B cell (primary cell): ENCODE measurements around the gene DAZAP1. TPM values are rescaled to one million over a fixed set of nuclear protein-coding genes. Genes with fewer than 3 reads are reported as not detected.

Experiments used
- ATAC-seq: fragments of 200-7000 bp; cut with Tn5 transposase; one replicate; pipeline ENCODE4 v1.10.0; 2021; ENCODE audit warnings: low read depth, mild to moderate bottlenecking, moderate number of reproducible peaks, moderate library complexity
- CTCF ChIA-PET: fragments of 350-600 bp; sonication (Branson Sonifier 250); formaldehyde crosslinking; loops from one replicate; lab custom pipeline; 2021; ENCODE audit warnings: antibody characterized with exemption, inconsistent platforms; lab: Charles Lee
- POLR2A ChIA-PET: fragments of 350-600 bp; sonication (Branson Sonifier 250); formaldehyde crosslinking; loops from one replicate; lab custom pipeline; 2021; ENCODE audit warnings: antibody characterized with exemption; lab: Charles Lee
- DNase-seq: peaks from one replicate; pipeline ENCODE4 v3.0.0; 2013
- H2AFZ ChIP-seq: 2 replicates; pipeline ENCODE4 v1.6.1; 2012; ENCODE audit warnings: mild to moderate bottlenecking, low read depth, low read length; ENCODE audit not compliant: insufficient read depth, poor library complexity, severe bottlenecking
- H3K27ac ChIP-seq, 2 donors: 1 replicate in 1 of 2; 2 replicates in 1 of 2; pipeline ENCODE4 v1.5.1; 2012 to 2013; ENCODE audit warnings: low read length in 2 of 2, mild to moderate bottlenecking in 2 of 2, moderate library complexity in 1 of 2
- H3K27me3 ChIP-seq, 4 experiments: fragments of 200-600 bp in 1 of 4; sonication (generic) in 1 of 4; replicated peaks in 1 of 4; 1 replicate in 2 of 4; 2 replicates in 2 of 4; pipeline versions ENCODE4 v1.6.1 to v1.7.0; 2013 to 2016; ENCODE audit warnings: low read length in 3 of 4, mild to moderate bottlenecking in 2 of 4, mixed read lengths in 1 of 4, moderate library complexity in 1 of 4; ENCODE audit not compliant: insufficient read depth in 4 of 4, control insufficient read depth in 3 of 4; ENCODE audit errors: control extremely low read depth in 1 of 4
- H3K36me3 ChIP-seq, 2 experiments: replicated peaks in 1 of 2; 1 replicate in 1 of 2; 2 replicates in 1 of 2; pipeline versions ENCODE4 v1.6.1 to v1.7.1; 2013; ENCODE audit warnings: low read length in 1 of 2; ENCODE audit not compliant: insufficient read depth in 2 of 2, control insufficient read depth in 1 of 2; ENCODE audit errors: control extremely low read depth in 1 of 2, extremely low read depth in 1 of 2
- H3K4me1 ChIP-seq, 2 donors: fragments of 200-600 bp in 1 of 2; sonication (generic) in 1 of 2; 1 replicate in 1 of 2; 2 replicates in 1 of 2; pipeline versions ENCODE4 v1.5.1 to v1.6.1; 2013 to 2017; ENCODE audit warnings: low read length in 2 of 2; ENCODE audit not compliant: control insufficient read depth in 2 of 2, insufficient read depth in 2 of 2
- H3K4me2 ChIP-seq: replicated peaks from 2 replicates; pipeline ENCODE3; 2012; ENCODE audit warnings: mild to moderate bottlenecking, low read depth, low read length; ENCODE audit not compliant: poor library complexity, severe bottlenecking
- H3K4me3 ChIP-seq, 5 experiments: fragments of 200-600 bp in 1 of 5; sonication (generic) in 1 of 5; 1 replicate in 3 of 5; 2 replicates in 2 of 5; pipeline versions ENCODE4 v1.5.1 to v1.7.0; 2011 to 2016; ENCODE audit warnings: low read length in 4 of 5, mild to moderate bottlenecking in 4 of 5, low read depth in 2 of 5, control low read depth in 1 of 5, moderate library complexity in 1 of 5; ENCODE audit not compliant: insufficient read depth in 1 of 5; ENCODE audit errors: control extremely low read depth in 1 of 5, extremely low read depth in 1 of 5
- H3K79me2 ChIP-seq: fragments of 200-600 bp; sonication (generic); one replicate; pipeline ENCODE4 v1.6.0; 2016; ENCODE audit warnings: low read length; ENCODE audit not compliant: control insufficient read depth, insufficient read depth
- H3K9ac ChIP-seq: fragments of 200-600 bp; sonication (generic); 2 replicates; pipeline ENCODE4 v1.6.1; 2017; ENCODE audit warnings: mild to moderate bottlenecking, low read length, moderate library complexity
- H3K9me3 ChIP-seq, 3 donors: one replicate each; pipeline versions ENCODE4 v1.6.1 to v1.7.1; 2013; ENCODE audit warnings: low read length in 2 of 3; ENCODE audit not compliant: control insufficient read depth in 2 of 3, insufficient read depth in 1 of 3; ENCODE audit errors: control extremely low read depth in 1 of 3
- H4K20me1 ChIP-seq: 2 replicates; pipeline ENCODE4 v1.6.0; 2012; ENCODE audit warnings: mild to moderate bottlenecking, low read length; ENCODE audit not compliant: insufficient read depth, control insufficient read depth, poor library complexity, severe bottlenecking
- H3K27ac Mint-ChIP-seq: one replicate; pipeline ENCODE4 v1.8.0; 2021; ENCODE audit warnings: mixed read lengths
- H3K27me3 Mint-ChIP-seq: one replicate; pipeline ENCODE4 v1.8.0; 2021; ENCODE audit warnings: mixed read lengths
- H3K4me1 Mint-ChIP-seq: one replicate; pipeline ENCODE4 v1.8.0; 2021; ENCODE audit warnings: mixed read lengths
- H3K4me3 Mint-ChIP-seq: one replicate; pipeline ENCODE4 v1.8.0; 2021; ENCODE audit warnings: mixed read lengths
- H3K9me3 Mint-ChIP-seq: one replicate; pipeline ENCODE4 v1.8.0; 2022; ENCODE audit warnings: mixed read lengths; ENCODE audit not compliant: insufficient read depth
- EZH2 ChIP-seq: IDR thresholded peaks from 2 replicates; pipeline ENCODE4 v1.6.1; 2012; ENCODE audit warnings: borderline replicate concordance, low read depth, mild to moderate bottlenecking, moderate library complexity, low read length; ENCODE audit not compliant: insufficient read depth, poor library complexity, severe bottlenecking
- WGBS: methylation state at CpG from one replicate; pipeline ENCODE4 v1.1.5; 2013; ENCODE audit warnings: missing lambda C conversion rate; ENCODE audit not compliant: insufficient coverage; 5-methylcytosine and 5-hydroxymethylcytosine counted together
- intact Hi-C: fragments of 100-400 bp; cut with micrococcal nuclease; formaldehyde crosslinking; loops from one replicate; pipeline ENCODE4 v1.10.0; 2022
- polyA plus RNA-seq: library from polyadenylated mRNA; depleted of rRNA; stranded (reverse); fragments of >200 nt; gene quantifications from 2 replicates; pipeline ENCODE4 v1.2.3, GENCODE V29; 2012
- total RNA-seq, 2 donors: library from RNA; stranded (reverse); fragments of 120-200 nt in 1 of 2; gene quantifications; 1 replicate in 1 of 2; 2 replicates in 1 of 2; pipeline versions ENCODE4 v1.2.3 to v1.2.4, GENCODE V29; 2013 to 2022
- TF ChIP-seq, protein P1 (sequence below): fragments of 200-600 bp; IDR thresholded peaks from one replicate; pipeline ENCODE4 v1.8.0; 2022; ENCODE audit warnings: antibody characterized with exemption, mild to moderate bottlenecking

The DAZAP1 gene
- total and polyA plus RNA-seq, 2 donors (not counting 1 experiment from before 2014, with no cell fraction given), result 54.8 to 125 TPM

DNA sequence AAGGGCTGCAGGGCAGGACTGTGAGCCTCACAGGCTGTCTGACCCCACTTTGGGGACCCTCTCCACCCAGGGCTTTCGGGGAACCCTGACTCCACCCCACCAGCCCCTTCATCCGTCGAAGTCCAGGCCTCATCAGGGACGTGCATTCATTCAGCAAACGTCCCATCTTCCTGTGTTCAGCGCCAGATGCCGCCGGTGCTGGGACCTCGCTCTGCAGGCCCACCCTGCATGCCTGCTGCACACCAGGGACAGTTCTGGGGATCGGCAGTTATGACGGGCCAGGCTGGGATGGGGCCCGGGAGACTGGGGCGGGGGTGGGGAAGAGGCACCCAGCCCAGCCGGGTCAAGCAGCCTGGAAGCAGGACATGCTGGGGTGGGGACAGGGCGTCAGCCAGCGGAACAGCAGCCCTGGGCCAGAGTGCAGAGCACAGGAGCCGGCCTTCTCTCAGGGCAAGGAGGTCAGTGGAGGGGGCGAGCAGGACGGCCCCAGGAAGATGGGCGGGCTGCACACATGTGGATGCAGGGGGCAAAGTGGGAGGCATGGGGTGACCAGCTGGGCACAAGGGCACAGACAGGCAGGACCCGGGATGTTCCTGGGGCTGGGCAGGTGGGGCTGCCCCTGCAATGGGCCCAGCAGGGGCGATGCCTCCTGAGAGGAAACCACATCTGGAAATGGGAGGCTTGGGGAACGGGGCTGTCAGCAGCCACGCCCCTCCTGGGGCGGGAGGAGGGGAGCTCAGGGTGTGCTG lies 11.2 kb upstream of the DAZAP1 start:
- no peaks in the 10 kb centered on the region for H3K27me3 Mint-ChIP-seq
- POLR2A ChIA-PET, result no interaction called here
- H3K9me3 Mint-ChIP-seq, result no peaks in the 10 kb centered on the region
- Histone ChIP-seq H3K9ac (no peak overlapping the region), H4K20me1 (no peaks in the 10 kb centered on the region), H3K4me3 (no peak overlapping the region), H3K27ac (no peak overlapping the region), H3K4me2 (no peak overlapping the region), H3K36me3 (peaks cover 0 to 18% of the 10 kb centered on the region in 2 experiments), H3K79me2 (no peaks in the 10 kb centered on the region), H3K9me3 (no peaks in the 10 kb centered on the region), H3K4me1 (peaks cover 6 to 9% of the 10 kb centered on the region in 2 donors), H3K27me3 (no peaks in the 10 kb centered on the region), H2AFZ (no peak overlapping the region)
- CTCF ChIA-PET, result no interaction called here
- TF ChIP-seq, protein P1, sequence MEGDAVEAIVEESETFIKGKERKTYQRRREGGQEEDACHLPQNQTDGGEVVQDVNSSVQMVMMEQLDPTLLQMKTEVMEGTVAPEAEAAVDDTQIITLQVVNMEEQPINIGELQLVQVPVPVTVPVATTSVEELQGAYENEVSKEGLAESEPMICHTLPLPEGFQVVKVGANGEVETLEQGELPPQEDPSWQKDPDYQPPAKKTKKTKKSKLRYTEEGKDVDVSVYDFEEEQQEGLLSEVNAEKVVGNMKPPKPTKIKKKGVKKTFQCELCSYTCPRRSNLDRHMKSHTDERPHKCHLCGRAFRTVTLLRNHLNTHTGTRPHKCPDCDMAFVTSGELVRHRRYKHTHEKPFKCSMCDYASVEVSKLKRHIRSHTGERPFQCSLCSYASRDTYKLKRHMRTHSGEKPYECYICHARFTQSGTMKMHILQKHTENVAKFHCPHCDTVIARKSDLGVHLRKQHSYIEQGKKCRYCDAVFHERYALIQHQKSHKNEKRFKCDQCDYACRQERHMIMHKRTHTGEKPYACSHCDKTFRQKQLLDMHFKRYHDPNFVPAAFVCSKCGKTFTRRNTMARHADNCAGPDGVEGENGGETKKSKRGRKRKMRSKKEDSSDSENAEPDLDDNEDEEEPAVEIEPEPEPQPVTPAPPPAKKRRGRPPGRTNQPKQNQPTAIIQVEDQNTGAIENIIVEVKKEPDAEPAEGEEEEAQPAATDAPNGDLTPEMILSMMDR, result no peak
- no peak for TF ChIP-seq EZH2
- DNase-seq (no peak), ATAC-seq (no peak)
- H3K27ac Mint-ChIP-seq, result no peak overlapping the region
- intact Hi-C loops, result no loop called here
- H3K4me1 Mint-ChIP-seq, result peaks cover 6% of the 10 kb centered on the region
- H3K4me3 Mint-ChIP-seq, result no peak overlapping the region
- 67% methylated on average over 22 of the region's 25 CpGs for WGBS

- Histone ChIP-seq H3K27me3 (peaks cover 0 to 2% (median 0%) of the 10 kb centered on the region in 4 experiments), H3K79me2 (no peaks in the 10 kb centered on the region), H3K9ac (no peak overlapping the region), H3K4me3 (no peak overlapping the region), H4K20me1 (no peaks in the 10 kb centered on the region), H3K9me3 (no peaks in the 10 kb centered on the region), H2AFZ (no peak overlapping the region), H3K4me2 (no peak overlapping the region), H3K27ac (no peak overlapping the region), H3K4me1 (peaks cover 10 to 14% of the 10 kb centered on the region in 2 donors), H3K36me3 (peaks cover 0 to 16% of the 10 kb centered on the region in 2 experiments)
- DNase-seq (no peak), ATAC-seq (no peak)
- ChIA-PET POLR2A (no interaction called here), CTCF (no interaction called here)
- Mint-ChIP-seq H3K27ac (no peak overlapping the region), H3K4me3 (no peak overlapping the region), H3K9me3 (no peaks in the 10 kb centered on the region), H3K27me3 (no peaks in the 10 kb centered on the region), H3K4me1 (peaks cover 6% of the 10 kb centered on the region)
- intact Hi-C loops, result no loop called here
- TF ChIP-seq, protein P1, result no peak
- TF ChIP-seq EZH2, result no peak
- 91% methylated on average over 39 of the region's 42 CpGs for WGBS
Measured at GRCh38 chr19:1396768-1397679, 10.4 kb upstream of the DAZAP1 start.
